Measurements from ENCODE around the gene EPGN.
"Not testable (repeated sequence)": the region's sequence is repeated elsewhere in the genome, so short reads cannot be mapped to it uniquely, and the experiment has no call there.

EPGN gene

DNA sequence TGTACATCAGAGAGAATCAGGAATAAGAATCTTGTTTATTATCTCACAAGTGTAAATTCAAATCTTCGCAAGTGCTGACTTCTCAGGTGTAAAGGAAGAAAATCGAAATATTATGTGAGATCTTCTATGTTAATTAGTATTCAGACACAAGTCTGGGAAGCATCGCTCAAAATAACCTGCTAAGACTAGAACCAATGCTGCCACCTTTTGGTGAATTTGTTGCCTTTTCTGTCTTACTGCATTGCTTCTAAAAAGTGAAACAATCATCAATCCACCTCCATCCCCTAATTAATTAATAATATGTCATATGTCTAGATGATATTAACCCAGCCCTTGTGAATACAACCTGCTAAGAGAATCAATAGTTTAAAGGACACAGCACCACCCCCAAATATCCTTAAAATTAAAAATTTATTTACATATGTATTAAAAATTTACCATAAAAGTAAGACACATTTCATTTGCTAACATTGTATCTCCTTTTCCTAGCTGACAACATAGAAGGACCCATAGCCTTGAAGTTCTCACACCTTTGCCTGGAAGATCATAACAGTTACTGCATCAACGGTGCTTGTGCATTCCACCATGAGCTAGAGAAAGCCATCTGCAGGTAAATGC is 3.5 kb downstream of the EPGN start:
- DNase-seq: peak in 1 of 2 donors; percentile 54

DNA sequence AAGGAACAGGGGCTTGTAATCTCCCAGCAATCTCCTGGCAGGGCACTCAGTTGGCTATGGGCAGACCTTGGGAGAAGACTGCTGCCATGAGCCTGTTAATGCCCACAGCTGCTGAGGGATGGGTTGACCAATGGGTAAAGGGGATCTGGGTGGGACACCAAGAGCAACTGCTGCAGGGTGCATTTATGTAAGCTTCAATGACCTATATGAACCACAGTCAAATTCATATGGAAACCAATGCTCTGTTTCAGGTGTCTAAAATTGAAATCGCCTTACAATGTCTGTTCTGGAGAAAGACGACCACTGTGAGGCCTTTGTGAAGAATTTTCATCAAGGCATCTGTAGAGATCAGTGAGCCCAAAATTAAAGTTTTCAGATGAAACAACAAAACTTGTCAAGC is 6.1 kb downstream of the EPGN start:
- DNase-seq: no peak

DNA sequence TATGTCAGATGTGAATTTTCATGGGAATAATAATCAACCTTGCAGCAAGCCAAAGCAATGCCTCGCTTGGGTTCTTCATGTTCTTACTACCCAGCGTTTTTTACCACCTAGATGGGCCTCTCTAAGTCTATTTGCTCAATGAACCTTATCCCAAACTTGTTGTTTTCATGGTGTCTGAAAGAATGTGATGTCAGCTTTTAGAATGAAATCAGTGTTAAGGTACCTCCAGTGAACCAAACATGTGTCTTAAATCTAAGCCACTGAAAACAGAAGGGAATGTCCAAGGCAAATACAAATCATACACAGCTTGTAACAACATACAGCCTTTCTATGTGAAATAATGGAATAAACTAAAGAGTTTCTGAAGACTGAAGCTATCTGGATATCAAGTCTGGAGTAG is 6.7 kb downstream of the EPGN start:
- no peak for DNase-seq

DNA sequence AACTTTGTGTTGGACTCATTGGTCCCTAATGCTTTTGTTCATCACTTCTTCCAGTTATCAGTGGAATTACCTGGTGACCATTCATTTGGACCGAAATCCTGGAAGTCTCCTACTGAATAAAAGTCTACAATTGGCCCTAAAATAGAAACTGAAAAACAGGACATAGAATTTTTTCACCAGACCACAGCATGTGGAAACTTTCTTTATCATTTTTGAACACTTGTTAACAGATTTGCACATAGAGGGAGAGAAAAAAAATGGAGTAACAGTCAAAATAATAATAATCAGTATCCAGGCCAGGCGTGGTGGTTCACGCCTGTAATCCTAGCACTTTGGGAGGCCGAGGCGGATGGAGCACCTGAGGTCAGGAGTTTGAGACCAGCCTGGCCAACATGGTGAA is 7.1 kb downstream of the EPGN start:
- no peak for DNase-seq

GRCh38 chr4:74316397-74316796 is 8.1 kb downstream of the EPGN start:
- no peak for DNase-seq

- DNase-seq: no peak
These were observed 9.5 kb downstream of the EPGN start for GRCh38 chr4:74317616-74318246.

DNA sequence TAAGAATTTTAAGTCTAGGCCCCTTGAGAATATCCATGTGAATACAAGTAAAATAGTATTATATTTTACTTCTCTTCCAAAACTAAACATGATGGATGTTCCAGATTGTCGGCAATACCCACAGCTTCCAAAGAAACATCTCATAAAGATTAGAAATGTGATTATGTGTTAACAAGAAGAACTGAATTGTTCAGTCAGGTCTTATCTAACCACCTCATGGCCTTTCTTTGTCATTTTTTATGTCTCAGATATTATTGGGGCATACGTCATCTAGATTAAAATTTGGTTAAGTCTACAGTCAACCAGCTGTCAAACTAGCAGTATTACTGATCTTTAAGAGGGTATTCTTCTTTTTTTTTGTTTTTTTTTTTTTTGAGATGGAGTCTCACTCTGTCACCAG is 10.0 kb downstream of the EPGN start:
- no peak for DNase-seq

DNA sequence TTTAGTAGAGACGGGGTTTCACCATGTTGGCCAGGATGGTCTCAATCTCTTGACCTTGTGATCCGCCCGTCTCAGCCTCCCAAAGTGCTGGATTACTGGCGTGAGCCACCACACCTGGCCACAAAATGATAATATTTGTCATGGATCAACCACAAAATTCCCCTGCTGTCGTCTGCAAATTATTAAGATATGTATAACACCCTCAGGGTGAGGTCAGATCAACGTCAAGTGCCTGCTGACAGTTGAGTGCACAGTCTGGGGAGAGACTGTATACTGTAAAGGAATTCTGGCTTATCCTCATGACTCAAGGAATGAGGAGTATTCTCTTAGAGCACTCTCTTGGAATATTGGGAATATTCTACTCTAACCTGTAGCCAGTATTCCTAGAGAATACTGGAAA is 11.2 kb downstream of the EPGN start:
- DNase-seq: no peak

DNA sequence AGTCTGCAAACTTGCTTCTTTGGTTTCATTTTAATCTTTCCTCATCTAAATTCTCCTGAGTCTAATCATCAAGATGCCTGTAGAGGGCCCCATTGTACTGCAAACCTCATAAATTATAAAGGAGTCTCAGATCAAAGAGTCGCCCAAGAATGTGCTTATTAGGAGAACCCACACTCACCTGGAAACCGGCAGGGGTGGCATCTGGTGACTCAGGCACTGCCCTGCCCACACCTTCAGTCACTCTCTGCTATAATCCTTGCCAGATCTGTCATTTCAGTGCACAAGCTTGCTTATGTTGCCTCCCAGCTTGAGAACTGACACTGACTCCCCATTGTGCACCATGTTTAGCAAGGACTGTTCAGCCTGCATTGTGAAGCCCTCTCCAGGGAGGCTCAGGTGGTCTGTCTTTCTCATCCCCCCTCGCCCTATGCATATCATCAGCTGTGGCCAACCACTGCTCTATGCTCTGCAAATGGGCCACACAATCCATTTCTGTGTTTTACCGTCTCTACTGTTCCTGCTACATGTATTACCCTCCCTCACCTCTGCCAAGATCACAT is 12.4 kb downstream of the EPGN start:
- DNase-seq: peak in 1 of 2 donors; percentile 39

- no peak for DNase-seq
These were observed 14.0 kb downstream of the EPGN start for GRCh38 chr4:74322301-74322700.

GRCh38 chr4:74323663-74324062 is 15.4 kb downstream of the EPGN start:
- DNase-seq: no peak

DNA sequence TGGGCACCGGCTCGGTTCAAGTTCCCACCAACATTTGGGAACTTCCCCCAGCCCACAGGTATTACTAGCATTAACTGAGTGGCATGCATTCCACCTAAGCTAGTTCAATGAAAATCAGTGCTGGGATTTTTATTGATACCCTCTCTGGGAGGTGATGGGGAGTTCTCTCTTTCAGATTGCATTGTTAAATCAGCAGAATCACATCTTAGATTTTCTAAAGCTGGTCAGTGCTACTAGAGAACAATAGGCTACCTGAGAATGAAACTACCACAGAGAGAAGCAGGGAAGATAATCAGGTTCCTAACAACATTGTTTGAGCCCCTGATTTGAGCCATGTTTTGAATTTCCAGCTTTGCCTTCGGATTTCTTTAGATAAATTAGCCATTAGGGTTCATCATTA is 16.0 kb downstream of the EPGN start:
- DNase-seq: no peak

GRCh38 chr4:74325886-74326285 is 17.6 kb downstream of the EPGN start:
- DNase-seq: no peak

GRCh38 chr4:74327762-74328161 is 19.5 kb downstream of the EPGN start:
- no peak for DNase-seq

DNA sequence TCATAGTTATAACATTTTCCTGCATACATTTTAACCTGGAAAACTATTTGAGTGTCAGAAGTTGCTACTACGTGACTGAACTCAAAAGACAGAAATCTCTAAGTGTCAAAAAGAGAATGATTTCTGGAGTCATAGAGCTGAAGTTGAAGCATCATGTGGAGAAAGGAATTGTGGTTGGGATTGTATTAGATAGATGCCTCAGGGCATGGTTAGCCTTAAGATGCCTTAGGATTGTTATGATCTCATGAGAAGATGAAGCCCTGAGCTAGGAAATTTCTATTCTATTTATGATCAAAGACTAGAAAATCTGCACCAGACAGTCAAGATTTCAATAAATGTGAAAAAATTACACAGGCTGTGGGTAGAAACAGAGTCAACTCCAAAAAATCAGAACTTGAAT is 20.2 kb downstream of the EPGN start:
- no peak for DNase-seq

- no peak for DNase-seq
These were observed 21.0 kb downstream of the EPGN start for GRCh38 chr4:74329307-74329706.

DNA sequence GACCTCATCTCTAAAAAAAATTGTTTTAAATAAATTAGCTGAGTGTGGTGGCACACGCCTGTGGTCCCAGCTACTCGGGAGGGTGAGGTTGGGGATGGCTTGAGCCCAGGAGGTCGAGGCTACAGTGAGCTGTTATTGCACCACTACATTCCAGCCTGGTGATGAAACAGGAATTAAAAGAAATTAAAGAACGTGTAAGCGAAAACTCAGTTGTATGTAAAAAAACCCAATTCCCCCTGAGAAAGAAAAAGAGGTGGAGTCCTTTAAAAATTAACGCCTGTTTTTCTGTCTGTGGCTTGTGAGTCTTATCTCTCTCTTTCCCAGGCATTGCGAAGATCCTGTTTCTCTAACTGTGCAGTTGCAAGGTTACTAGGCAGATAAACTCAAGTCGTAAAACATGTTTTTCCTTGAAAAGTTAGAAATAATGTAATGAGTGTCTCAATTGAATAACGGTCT is 22.1 kb downstream of the EPGN start:
- no peak for DNase-seq

DNA sequence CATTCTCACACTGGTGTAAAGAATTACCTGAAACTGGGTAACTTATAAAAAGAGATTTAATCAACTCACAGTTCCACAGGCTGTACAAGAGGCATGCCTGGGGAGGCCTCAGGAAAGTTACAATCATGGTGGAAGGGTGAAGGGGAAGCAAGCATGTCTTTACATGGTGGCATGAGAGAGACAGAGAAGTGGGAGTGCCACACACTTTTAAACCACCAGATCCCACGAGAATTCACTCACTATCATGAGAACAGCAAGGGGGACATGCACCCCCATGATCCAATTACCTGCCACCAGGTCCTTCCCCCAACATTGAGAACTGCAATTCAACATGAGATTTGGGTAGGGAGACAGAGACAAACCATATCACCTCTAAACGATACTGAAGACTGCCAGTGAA is 23.0 kb downstream of the EPGN start:
- no peak for DNase-seq

- no peak for DNase-seq
These were observed 23.7 kb downstream of the EPGN start for GRCh38 chr4:74331944-74332343.

GRCh38 chr4:74334636-74335035 is 26.4 kb downstream of the EPGN start:
- no peak for DNase-seq

- peak in 1 of 2 donors; percentile 5 for DNase-seq
These were observed 27.2 kb downstream of the EPGN start for GRCh38 chr4:74335341-74336021.

- peak in 1 of 2 donors; percentile 37 for DNase-seq
These were observed 30.6 kb downstream of the EPGN start for GRCh38 chr4:74338792-74339333.

DNA sequence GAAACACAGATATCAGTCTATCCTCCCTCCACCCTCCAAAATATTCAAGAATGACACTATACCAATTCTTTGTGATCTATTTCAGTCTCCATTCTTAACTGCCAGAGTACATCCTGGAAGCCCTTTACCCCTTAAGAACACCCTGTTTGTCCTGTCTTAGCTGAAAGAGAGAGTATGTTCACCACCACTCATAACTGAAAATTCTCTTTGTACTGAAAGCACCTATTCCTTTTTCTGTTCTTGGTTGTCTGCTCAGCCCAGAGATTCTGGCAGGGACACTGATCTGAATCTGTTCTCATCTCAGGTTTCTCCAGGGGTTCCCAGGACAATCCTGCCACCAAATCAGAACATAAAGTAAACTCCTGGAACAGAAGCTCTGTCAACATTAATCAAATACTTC is 31.2 kb downstream of the EPGN start:
- no peak for DNase-seq

GRCh38 chr4:74340421-74340820 is 32.2 kb downstream of the EPGN start:
- DNase-seq: not testable (repeated sequence)
